ENCODE data around the gene SNX32.

Gene SNX32

GRCh38 chr11:65850217-65851082, 16.7 kb downstream of the SNX32 start:
- H3K27ac ChIP-seq, result no peak overlapping the region
- TF ChIP-seq ZFX (IDR thresholded peaks at IDR 0.05; ENCODE audit: borderline replicate concordance) (no peak), CTCF (IDR thresholded peaks at IDR 0.05) (no peak)

GRCh38 chr11:65851083-65851579, 17.4 kb downstream of the SNX32 start:
- peak; percentile 61 for TF ChIP-seq CTCF (IDR thresholded peaks at IDR 0.05)
- no peak for TF ChIP-seq ZFX (IDR thresholded peaks at IDR 0.05; ENCODE audit: borderline replicate concordance)
- no peak overlapping the region; the same call in 1 of the 2 replicates for H3K27ac ChIP-seq

GRCh38 chr11:65851811-65852507, 18.2 kb downstream of the SNX32 start:
- TF ChIP-seq ZFX (IDR thresholded peaks at IDR 0.05; ENCODE audit: borderline replicate concordance) (no peak), CTCF (IDR thresholded peaks at IDR 0.05) (no peak)
- 0 out of 2 replicates have a peak overlapping the region, but pooled peaks have one; percentile 4 for H3K27ac ChIP-seq

GRCh38 chr11:65852508-65853245, 18.9 kb downstream of the SNX32 start:
- H3K27ac ChIP-seq, result 0 out of 2 replicates have a peak overlapping the region, but pooled peaks have one; percentile 4
- no peak for TF ChIP-seq ZFX (IDR thresholded peaks at IDR 0.05; ENCODE audit: borderline replicate concordance)
- TF ChIP-seq CTCF (IDR thresholded peaks at IDR 0.05), result no peak; the same call in 1 of the 2 replicates

- peak overlapping the region; percentile 4; the same call in 1 of the 2 replicates for H3K27ac ChIP-seq
Measured at GRCh38 chr11:65853246-65853979, 19.6 kb downstream of the SNX32 start.

More at GRCh38 chr11:65853246-65853979, 19.6 kb downstream of the SNX32 start:
- TF ChIP-seq ZFX (IDR thresholded peaks at IDR 0.05; ENCODE audit: borderline replicate concordance) (no peak), CTCF (IDR thresholded peaks at IDR 0.05) (no peak)
